ENCODE results near the gene LPP. TPM values are rescaled to one million over a fixed set of nuclear protein-coding genes. Genes with fewer than 3 reads are reported as not detected.

Gene LPP
- total RNA-seq, 1 experiment from 2014 or later, result 264 TPM

GRCh38 chr3:188643736-188644135 is 489.8 kb downstream of the LPP start:
- TF ChIP-seq CTCF (IDR thresholded peaks at IDR 0.05; ENCODE audit: unreplicated experiment), result no peak
- Mint-ChIP-seq H3K27me3 (ENCODE audit: unreplicated experiment) (no peaks in the 10 kb centered on the region), H3K9me3 (ENCODE audit: low read depth, unreplicated experiment) (no peaks in the 10 kb centered on the region), H3K4me3 (ENCODE audit: low read depth, unreplicated experiment) (no peak overlapping the region), H3K4me1 (ENCODE audit: low read depth, unreplicated experiment) (no peaks in the 10 kb centered on the region), H3K36me3 (ENCODE audit: insufficient read depth, unreplicated experiment) (peaks cover 5% of the 10 kb centered on the region), H3K27ac (ENCODE audit: unreplicated experiment) (no peak overlapping the region)
- CTCF ChIA-PET, result interaction anchor here (0.6 kb wide), 1 partner anchor 425 kb away, joined by 10 read pairs; no protein-coding TSS in a partner anchor
- intact Hi-C loops (cut with micrococcal nuclease; ENCODE audit: unreplicated experiment), result no loop called here
- DNase-seq, result no peak
- BruUV-seq (replicated peaks), result no TSS peak

GRCh38 chr3:188646592-188646991 is 492.6 kb downstream of the LPP start:
- H3K27me3 Mint-ChIP-seq (ENCODE audit: unreplicated experiment), result no peaks in the 10 kb centered on the region
- H3K27ac Mint-ChIP-seq (ENCODE audit: unreplicated experiment), result no peak overlapping the region
- CTCF ChIA-PET, result no interaction called here
- no peak overlapping the region for H3K4me3 Mint-ChIP-seq (ENCODE audit: low read depth, unreplicated experiment)
- DNase-seq, result no peak
- peaks cover 5% of the 10 kb centered on the region for H3K36me3 Mint-ChIP-seq (ENCODE audit: insufficient read depth, unreplicated experiment)
- no peaks in the 10 kb centered on the region for H3K9me3 Mint-ChIP-seq (ENCODE audit: low read depth, unreplicated experiment)
- intact Hi-C loops (cut with micrococcal nuclease; ENCODE audit: unreplicated experiment), result no loop called here
- no TSS peak for BruUV-seq (replicated peaks)
- H3K4me1 Mint-ChIP-seq (ENCODE audit: low read depth, unreplicated experiment), result no peaks in the 10 kb centered on the region
- TF ChIP-seq CTCF (IDR thresholded peaks at IDR 0.05; ENCODE audit: unreplicated experiment), result no peak

- peaks cover 5% of the 10 kb centered on the region for H3K36me3 Mint-ChIP-seq (ENCODE audit: insufficient read depth, unreplicated experiment)
- TF ChIP-seq CTCF (IDR thresholded peaks at IDR 0.05; ENCODE audit: unreplicated experiment), result no peak
- BruUV-seq (replicated peaks), result no TSS peak
- H3K4me1 Mint-ChIP-seq (ENCODE audit: low read depth, unreplicated experiment), result no peaks in the 10 kb centered on the region
- H3K27me3 Mint-ChIP-seq (ENCODE audit: unreplicated experiment), result no peaks in the 10 kb centered on the region
- no peak for DNase-seq
- intact Hi-C loops (cut with micrococcal nuclease; ENCODE audit: unreplicated experiment), result no loop called here
- CTCF ChIA-PET, result no interaction called here
- H3K9me3 Mint-ChIP-seq (ENCODE audit: low read depth, unreplicated experiment), result no peaks in the 10 kb centered on the region
- H3K4me3 Mint-ChIP-seq (ENCODE audit: low read depth, unreplicated experiment), result no peak overlapping the region
- H3K27ac Mint-ChIP-seq (ENCODE audit: unreplicated experiment), result no peak overlapping the region
Measured at GRCh38 chr3:188647237-188647636, 493.3 kb downstream of the LPP start.

- H3K27ac Mint-ChIP-seq (ENCODE audit: unreplicated experiment), result no peak overlapping the region
- H3K4me1 Mint-ChIP-seq (ENCODE audit: low read depth, unreplicated experiment), result no peaks in the 10 kb centered on the region
- no peak for TF ChIP-seq CTCF (IDR thresholded peaks at IDR 0.05; ENCODE audit: unreplicated experiment)
- intact Hi-C loops (cut with micrococcal nuclease; ENCODE audit: unreplicated experiment), result no loop called here
- no peaks in the 10 kb centered on the region for H3K9me3 Mint-ChIP-seq (ENCODE audit: low read depth, unreplicated experiment)
- CTCF ChIA-PET, result interaction anchor here (0.7 kb wide), 1 partner anchor 56 kb away, joined by 3 read pairs; no protein-coding TSS in a partner anchor
- no TSS peak for BruUV-seq (replicated peaks)
- no peaks in the 10 kb centered on the region for H3K27me3 Mint-ChIP-seq (ENCODE audit: unreplicated experiment)
- no peak for DNase-seq
- H3K4me3 Mint-ChIP-seq (ENCODE audit: low read depth, unreplicated experiment), result no peak overlapping the region
- peaks cover 5% of the 10 kb centered on the region for H3K36me3 Mint-ChIP-seq (ENCODE audit: insufficient read depth, unreplicated experiment)
Measured at GRCh38 chr3:188649521-188649920, 495.6 kb downstream of the LPP start.
